HG03097 (cell line): ENCODE results near the gene HOXD13.
A peak's percentile ranks its signal among the peaks of the same experiment; 100 is the strongest.

Experiments used
- ATAC-seq: cut with Tn5 transposase; IDR thresholded peaks from one replicate; pipeline ENCODE4 v1.9.1; 2021; ENCODE audit not compliant: unreplicated experiment, low FRiP score

Gene HOXD13

GRCh38 chr2:176093145-176093897 is 800 bp downstream of the HOXD13 start:
- no peak for ATAC-seq

- no peak for ATAC-seq
These were observed 1.4 kb downstream of the HOXD13 start for GRCh38 chr2:176093898-176094249.

DNA sequence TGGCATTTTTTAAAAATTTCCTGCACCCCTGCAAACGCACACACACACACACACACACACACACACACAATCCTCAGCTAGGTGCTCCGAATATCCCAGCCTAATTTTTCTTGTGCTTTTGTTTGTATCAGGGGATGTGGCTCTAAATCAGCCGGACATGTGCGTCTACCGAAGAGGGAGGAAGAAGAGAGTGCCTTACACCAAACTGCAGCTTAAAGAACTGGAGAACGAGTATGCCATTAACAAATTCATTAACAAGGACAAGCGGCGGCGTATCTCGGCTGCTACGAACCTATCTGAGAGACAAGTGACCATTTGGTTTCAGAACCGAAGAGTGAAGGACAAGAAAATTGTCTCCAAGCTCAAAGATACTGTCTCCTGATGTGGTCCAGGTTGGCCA is 1.8 kb downstream of the HOXD13 start:
- no peak for ATAC-seq

GRCh38 chr2:176095421-176095820 is 2.9 kb downstream of the HOXD13 start:
- ATAC-seq, result no peak

DNA sequence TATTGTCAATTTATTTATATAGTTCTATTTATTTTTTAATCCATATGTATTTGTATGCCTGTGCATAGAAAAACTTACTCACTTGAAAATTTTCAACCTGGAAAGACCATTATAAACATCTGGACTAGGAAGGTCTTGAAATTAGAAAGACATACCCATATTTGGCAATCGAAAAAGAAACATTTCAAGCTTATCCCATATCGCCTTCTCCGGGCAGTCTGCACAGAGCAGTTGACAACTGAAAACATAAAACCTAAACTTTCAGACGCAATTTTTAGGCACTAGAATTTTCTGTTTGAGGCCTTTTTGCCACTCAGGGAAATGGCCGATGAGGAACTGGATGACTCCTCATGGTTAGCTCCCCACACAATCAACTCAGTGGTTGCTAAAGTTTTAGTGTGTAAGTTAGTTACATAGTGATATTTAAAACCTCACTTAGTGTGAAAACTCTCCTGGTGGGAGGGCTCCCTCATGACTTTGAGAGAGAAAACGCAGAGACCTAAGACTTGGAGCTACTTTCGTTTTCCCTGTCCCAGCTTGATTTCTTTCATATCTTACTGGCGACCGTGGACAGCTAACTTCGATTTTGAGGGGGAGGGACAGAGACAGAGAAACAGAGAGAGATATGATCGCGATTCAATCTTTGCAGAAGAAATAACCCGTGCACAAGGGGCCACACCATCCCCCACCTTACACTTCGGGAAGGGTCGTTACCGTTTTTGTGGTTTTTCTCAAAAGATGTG is 3.9 kb downstream of the HOXD13 start:
- ATAC-seq, result no peak

DNA sequence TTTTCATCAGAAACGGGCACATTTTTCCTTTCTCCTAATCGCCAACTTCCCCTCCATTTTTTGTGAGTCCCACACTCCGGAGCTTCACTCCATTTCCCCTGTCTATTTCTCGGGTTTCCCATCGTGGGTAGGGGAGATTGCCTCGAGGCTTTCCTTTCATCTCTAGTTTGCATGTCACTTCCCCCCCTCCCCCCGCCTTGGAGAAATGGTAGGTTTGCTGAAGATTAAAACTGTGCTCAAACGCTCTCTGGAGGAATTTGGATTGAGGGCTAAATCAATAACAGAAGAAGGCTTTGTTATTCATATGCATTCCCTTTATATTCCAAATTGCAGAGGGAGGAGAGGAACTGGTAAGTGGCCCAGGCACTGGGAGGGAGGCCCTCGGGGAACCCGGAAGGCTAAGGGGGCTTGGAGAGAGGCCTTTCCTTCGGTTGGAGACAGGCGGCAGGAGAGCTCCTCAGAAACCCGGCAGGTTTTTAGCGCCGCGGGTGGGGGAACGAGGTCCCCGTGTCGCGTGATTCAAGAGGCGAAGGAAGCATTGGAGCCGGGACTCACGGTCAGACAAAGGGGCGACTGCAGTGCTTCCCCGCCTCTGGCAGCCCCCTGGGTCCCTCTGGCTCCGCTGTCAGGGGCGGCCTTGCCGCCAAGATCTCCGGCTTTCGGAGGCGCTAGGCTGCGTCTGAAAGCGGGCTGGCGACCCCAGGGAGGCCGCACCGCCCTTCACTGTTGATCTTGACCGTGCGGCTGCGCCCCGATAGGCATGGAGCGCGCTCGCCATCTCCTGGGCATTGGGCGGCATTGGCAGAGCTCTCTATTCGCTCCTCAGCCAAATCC is 4.7 kb downstream of the HOXD13 start:
- ATAC-seq, result peak; percentile 61

DNA sequence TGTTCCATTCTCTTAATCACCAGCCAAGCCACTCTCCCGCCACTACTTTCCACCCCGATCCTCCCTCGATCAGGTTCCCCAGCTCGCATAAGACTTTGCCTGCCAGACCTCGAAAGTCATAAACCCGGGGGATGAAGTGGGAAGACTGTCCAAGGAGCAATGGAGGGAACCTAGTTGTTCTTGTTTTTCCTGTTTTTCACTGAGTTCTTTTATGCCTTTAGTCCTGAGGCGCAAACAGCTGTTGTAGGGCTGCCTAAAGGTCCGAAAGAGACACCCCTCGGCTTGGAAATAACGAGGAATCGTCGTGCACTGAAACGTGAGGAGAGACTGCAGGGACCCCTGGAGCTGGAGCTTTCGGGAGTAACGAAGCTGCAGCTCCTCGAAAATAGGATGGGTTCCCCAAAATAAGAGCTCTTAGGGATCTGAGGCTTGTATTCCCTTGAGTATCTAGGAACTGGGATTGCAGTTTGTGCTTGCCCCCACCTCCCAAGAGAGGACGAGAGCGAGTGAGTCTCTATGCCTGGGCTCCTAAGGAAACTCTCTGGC is 5.4 kb downstream of the HOXD13 start:
- no peak for ATAC-seq

GRCh38 chr2:176098366-176099158 is 6.0 kb downstream of the HOXD13 start:
- ATAC-seq, result no peak

- ATAC-seq, result no peak
These were observed 6.7 kb downstream of the HOXD13 start for GRCh38 chr2:176099159-176099727.

DNA sequence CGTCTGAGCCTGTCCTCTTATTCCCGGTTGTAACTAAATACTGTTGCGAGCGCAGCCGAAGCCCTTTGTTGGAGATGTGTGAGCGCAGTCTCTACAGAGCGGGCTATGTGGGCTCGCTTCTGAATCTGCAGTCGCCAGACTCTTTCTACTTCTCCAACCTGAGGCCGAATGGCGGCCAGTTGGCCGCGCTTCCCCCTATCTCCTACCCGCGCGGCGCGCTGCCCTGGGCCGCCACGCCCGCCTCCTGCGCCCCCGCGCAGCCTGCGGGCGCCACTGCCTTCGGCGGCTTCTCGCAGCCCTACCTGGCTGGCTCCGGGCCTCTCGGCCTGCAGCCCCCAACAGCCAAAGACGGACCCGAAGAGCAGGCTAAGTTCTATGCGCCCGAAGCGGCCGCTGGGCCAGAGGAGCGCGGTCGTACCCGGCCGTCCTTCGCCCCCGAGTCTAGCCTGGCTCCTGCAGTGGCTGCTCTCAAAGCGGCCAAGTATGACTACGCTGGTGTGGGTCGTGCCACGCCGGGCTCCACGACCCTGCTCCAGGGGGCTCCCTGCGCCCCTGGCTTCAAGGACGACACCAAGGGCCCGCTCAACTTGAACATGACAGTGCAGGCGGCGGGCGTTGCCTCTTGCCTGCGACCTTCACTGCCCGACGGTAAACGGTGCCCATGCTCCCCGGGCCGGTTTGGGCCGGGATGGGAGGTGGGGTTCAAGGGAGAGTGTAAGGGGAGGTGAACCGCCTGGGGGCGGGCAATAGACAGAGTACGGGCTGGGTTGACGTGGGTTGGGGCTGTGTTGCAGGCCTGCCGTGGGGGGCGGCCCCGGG is 7.4 kb downstream of the HOXD13 start, which contains the start of gene HOXD12:
Gene HOXD12 (plus strand): TSS at position 68 of the 819 bp plus-strand sequence. CDS start 7 bp downstream, at position 75.
- no peak for ATAC-seq

GRCh38 chr2:176100547-176101140 is 8.1 kb downstream of the HOXD13 start:
- no peak for ATAC-seq

GRCh38 chr2:176101216-176101830 is 8.8 kb downstream of the HOXD13 start:
- no peak for ATAC-seq

GRCh38 chr2:176101842-176102241 is 9.3 kb downstream of the HOXD13 start:
- ATAC-seq, result no peak

GRCh38 chr2:176102309-176102866 is 9.9 kb downstream of the HOXD13 start:
- ATAC-seq, result no peak

DNA sequence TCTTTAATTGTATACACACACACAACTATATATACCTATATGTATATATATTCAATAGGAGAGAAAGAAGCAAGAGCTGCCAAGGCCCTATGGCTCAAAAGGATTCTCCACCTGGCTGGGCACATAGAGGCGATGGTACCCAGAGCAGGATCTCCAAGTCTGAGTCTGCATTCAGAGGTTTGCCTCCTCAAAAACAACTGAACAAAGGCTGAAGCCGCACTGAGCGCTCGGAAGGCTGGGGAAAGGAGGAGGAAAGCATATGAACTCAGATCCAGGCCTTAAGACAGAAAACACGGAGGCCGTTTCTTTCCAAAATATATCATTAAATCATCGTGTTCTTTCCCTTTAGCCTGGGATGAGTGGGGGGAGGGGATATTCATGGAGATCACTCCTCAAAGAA is 10.7 kb downstream of the HOXD13 start:
- ATAC-seq, result no peak

DNA sequence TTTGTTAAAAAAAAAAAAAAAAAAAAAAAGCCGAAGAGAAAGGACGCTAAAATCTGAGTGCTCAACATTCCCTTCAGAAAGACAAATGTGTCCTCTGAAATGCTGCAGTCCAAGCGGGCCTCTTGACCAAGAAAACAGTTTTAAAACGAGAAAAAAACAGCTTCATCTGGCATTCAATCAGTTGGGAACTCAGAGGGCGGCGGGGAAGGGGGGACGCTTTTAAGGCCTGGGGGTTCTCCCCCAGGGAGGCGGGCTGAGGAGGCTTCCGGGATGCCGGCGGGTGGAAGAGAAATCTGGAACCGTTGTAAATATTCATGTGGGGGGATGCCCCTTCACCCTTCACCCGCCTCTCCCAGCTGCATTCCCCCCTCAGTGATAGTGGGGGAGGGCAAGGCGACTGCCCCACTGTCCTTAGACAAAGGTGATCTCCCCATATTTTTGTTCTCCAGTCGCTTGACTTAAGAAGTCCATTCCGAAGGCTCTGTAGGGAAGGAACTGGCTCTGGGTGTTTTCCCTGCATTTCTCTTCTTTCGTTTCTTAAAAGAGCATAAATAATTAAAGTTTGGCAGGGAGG is 11.3 kb downstream of the HOXD13 start:
- no peak for ATAC-seq

- no peak for ATAC-seq
These were observed 12.0 kb downstream of the HOXD13 start for GRCh38 chr2:176104316-176105077.
